Testis (tissue), 2 donors: ENCODE data around the gene POTEG.
"Not testable (repeated sequence)": the region's sequence is repeated elsewhere in the genome, so short reads cannot be mapped to it uniquely, and the experiment has no call there.

ENCODE experiments used
- CTCF ChIP-seq, 3 experiments: fragments of 450-650 bp in 2 of 3; fragments of 200-600 bp in 1 of 3; sonication (generic) in 1 of 3; IDR thresholded peaks; one replicate each; pipeline ENCODE4 v1.5.1; 2016 to 2019; ENCODE audit warnings: antibody characterized with exemption in 3 of 3, mild to moderate bottlenecking in 2 of 3, moderate library complexity in 1 of 3
- POLR2A ChIP-seq: fragments of 450-650 bp; IDR thresholded peaks from one replicate; pipeline ENCODE4 v1.6.1; 2017; ENCODE audit warnings: antibody characterized with exemption, mild to moderate bottlenecking, moderate library complexity

DNA sequence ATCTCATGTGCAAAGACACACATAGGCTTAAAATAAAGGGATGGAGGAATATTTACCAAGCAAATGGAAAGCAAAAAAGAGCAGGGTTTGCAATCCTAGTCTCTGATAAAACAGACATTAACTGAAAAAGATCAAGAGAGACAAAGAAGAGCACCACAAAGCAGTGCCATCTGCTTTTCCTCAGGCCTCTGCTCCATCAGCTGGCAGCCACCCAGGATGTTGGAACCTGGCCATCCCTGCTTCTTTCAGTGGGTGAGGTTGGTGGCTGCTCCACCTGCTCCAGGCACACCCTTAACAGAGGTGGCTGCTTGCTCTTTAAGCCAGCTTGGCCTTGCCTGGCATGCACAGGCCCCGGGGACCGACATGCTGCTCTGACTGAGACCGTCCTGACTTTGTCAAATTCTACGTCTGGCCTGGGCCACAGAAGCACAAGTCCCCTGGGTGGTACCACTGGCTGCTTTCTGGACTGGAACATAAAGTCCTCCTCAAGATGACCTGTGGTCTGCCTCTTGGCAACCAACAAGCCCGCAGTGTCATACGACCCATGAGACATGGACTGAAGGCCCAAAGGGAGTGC, 51.0 kb downstream of the POTEG start:
- not testable (repeated sequence) for TF ChIP-seq POLR2A; CTCF (IDR thresholded peaks at IDR 0.05)
